Gastroesophageal sphincter (tissue), 3 donors: Measurements from ENCODE around the gene DLK1.

Source experiments
- CTCF ChIP-seq, 4 experiments: fragments of 200-600 bp in 2 of 4; fragments of 450-650 bp in 2 of 4; sonication (generic) in 1 of 4; IDR thresholded peaks; one replicate each; pipeline ENCODE4 v1.5.1; 2017 to 2019; ENCODE audit warnings: antibody characterized with exemption in 4 of 4, mild to moderate bottlenecking in 2 of 4, moderate library complexity in 2 of 4
- POLR2AphosphoS5 ChIP-seq: sonication (generic); formaldehyde crosslinking; IDR thresholded peaks from one replicate; pipeline ENCODE4 v1.6.1; 2017; ENCODE audit warnings: antibody characterized with exemption

DNA sequence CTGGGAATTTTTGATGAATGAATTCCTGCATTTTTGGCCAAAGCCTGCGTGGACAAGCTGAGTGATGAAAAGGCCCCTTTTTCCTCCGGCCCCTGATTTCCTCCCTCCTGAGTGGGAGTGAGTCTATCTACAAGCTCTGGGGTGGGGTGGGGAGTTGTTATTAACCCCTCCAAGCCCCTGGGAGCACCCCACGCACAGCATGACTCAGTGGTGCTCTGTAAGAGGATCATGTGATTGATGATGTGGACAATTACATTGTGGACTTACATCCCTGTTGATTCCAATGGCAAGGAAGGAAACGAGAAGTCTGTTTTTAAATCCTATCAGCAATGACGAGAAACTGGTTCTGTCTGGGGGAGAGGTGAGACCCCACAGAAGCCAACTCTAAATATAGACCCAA, 5.1 kb upstream of the DLK1 start:
- TF ChIP-seq CTCF (IDR thresholded peaks at IDR 0.05) = no peak
- no peak for TF ChIP-seq POLR2AphosphoS5
